ENCODE measurements around the gene RPS6KA2. TPM values are rescaled to one million over a fixed set of nuclear protein-coding genes. Genes with fewer than 3 reads are reported as not detected.

The RPS6KA2 gene
- total and polyA plus RNA-seq, 9 donors, result 24.4 to 75.5 (median 48.1) TPM

GRCh38 chr6:166580076-166581050, 46.7 kb downstream of the RPS6KA2 start:
- Histone ChIP-seq H3K9me3 (no peaks in the 10 kb centered on the region), H3K27ac (no peak overlapping the region), H3K36me3 (no peaks in the 10 kb centered on the region), H3K27me3 (no peaks in the 10 kb centered on the region), H3K4me3 (no peak overlapping the region), H3K4me1 (ENCODE audit: insufficient read depth) (peaks cover 1% of the 10 kb centered on the region)
- DNase-seq, result no peak
- WGBS, 3 donors, result 82 to 93% (median 85%) methylated on average over 17 of the region's 17 CpGs
- TF ChIP-seq EP300 (IDR thresholded peaks at IDR 0.05) (no peak), POLR2A (IDR thresholded peaks at IDR 0.05) (no peak)
- TF ChIP-seq, protein P1, sequence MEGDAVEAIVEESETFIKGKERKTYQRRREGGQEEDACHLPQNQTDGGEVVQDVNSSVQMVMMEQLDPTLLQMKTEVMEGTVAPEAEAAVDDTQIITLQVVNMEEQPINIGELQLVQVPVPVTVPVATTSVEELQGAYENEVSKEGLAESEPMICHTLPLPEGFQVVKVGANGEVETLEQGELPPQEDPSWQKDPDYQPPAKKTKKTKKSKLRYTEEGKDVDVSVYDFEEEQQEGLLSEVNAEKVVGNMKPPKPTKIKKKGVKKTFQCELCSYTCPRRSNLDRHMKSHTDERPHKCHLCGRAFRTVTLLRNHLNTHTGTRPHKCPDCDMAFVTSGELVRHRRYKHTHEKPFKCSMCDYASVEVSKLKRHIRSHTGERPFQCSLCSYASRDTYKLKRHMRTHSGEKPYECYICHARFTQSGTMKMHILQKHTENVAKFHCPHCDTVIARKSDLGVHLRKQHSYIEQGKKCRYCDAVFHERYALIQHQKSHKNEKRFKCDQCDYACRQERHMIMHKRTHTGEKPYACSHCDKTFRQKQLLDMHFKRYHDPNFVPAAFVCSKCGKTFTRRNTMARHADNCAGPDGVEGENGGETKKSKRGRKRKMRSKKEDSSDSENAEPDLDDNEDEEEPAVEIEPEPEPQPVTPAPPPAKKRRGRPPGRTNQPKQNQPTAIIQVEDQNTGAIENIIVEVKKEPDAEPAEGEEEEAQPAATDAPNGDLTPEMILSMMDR (IDR thresholded peaks at IDR 0.05), result no peak
- intact Hi-C loops (cut with DNase I), result no loop called here

DNA sequence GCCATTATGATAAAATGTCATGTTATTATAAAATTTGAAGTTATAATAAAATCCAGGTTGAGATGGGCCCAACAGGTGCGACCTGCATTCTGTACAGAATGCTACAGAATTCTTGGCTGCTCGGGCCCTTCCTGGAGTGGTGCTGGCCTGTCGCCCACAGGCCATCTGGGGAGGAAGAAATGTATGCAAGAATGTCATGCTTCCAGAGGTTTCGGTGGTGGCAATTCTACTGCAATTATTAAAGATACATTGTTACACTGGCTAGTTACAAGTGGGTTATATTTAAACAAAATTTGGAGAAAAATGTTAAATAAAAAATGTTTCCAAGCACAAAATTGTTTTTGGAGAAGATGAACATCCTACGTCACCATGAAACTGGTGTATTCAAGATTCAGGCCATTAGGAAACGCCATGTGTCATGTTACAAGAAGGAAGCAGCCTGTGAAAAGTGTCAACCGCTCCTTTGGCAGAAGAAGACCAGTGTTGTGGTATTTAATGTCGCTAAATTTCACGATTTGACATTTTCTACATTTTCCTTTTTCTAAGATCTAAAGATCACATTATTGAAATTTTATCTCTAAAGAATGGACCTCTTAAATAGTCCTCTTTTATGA, 47.7 kb downstream of the RPS6KA2 start:
- WGBS, 3 donors, result 79 to 83% (median 79%) methylated on average over 9 of the region's 9 CpGs
- TF ChIP-seq EP300 (IDR thresholded peaks at IDR 0.05), result no peak
- TF ChIP-seq, protein P1 (IDR thresholded peaks at IDR 0.05), result no peak
- no peak for TF ChIP-seq POLR2A (IDR thresholded peaks at IDR 0.05)
- no peak overlapping the region for H3K27ac ChIP-seq

DNA sequence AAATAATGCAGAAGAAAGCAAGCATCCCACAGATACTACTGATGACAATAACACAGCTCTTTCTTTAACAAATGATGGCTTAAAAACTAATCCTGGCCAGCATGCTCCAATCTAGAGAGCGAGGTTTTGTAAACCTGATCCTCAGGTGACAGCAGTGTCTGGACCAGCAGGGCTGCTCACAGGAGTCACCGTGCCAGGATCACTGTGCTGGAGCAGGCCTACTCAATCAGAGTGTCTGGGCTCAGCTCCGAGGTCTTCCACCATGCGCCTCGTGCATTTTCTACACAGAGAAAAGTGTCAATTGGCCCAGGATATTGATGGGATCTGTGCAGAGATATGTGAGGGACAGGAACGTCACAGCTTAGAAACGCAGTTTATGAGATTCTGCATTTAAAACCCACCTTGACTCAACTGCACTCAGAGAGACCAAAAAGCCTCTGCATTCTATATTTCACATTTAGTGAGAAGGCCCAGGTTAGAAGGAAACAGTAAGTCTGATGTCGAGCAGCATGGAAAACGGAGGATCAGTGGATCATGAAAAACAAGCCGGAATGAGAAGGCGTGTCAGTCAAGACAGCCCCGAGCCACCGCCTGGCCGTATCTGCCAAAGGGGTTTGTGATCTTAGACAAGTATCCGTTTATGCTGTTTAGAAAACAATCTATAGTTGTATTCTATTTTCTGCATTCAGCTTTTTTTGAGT, 48.4 kb downstream of the RPS6KA2 start:
- intact Hi-C loops (cut with DNase I), result no loop called here
- no peak for DNase-seq
- Histone ChIP-seq H3K4me3 (no peak overlapping the region), H3K4me1 (ENCODE audit: insufficient read depth) (peaks cover 1% of the 10 kb centered on the region), H3K27ac (no peak overlapping the region), H3K36me3 (no peaks in the 10 kb centered on the region), H3K9me3 (no peaks in the 10 kb centered on the region), H3K27me3 (no peaks in the 10 kb centered on the region)
- TF ChIP-seq EP300 (IDR thresholded peaks at IDR 0.05) (no peak), POLR2A (IDR thresholded peaks at IDR 0.05) (no peak)
- TF ChIP-seq, protein P1 (IDR thresholded peaks at IDR 0.05), result no peak
- WGBS, 3 donors, result 94% methylated on average over 15 of the region's 15 CpGs

More for the DNA sequence above, 47.7 kb downstream of the RPS6KA2 start:
- no peak for DNase-seq
- H3K9me3 ChIP-seq, result no peaks in the 10 kb centered on the region
- H3K4me1 ChIP-seq (ENCODE audit: insufficient read depth), result peaks cover 1% of the 10 kb centered on the region
- no peak overlapping the region for H3K4me3 ChIP-seq
- no peaks in the 10 kb centered on the region for H3K36me3 ChIP-seq
- no peaks in the 10 kb centered on the region for H3K27me3 ChIP-seq
- intact Hi-C loops (cut with DNase I), result no loop called here

- no peak for TF ChIP-seq EP300 (IDR thresholded peaks at IDR 0.05)
- TF ChIP-seq, protein P1 (IDR thresholded peaks at IDR 0.05), result no peak
- TF ChIP-seq POLR2A (IDR thresholded peaks at IDR 0.05), result no peak
- intact Hi-C loops (cut with DNase I), result no loop called here
- no peaks in the 10 kb centered on the region for H3K4me1 ChIP-seq (ENCODE audit: insufficient read depth)
- peak; percentile 65 to 76 (median 67) for DNase-seq
- H3K27me3 ChIP-seq, result no peaks in the 10 kb centered on the region
- no peak overlapping the region for H3K4me3 ChIP-seq
- WGBS, 3 donors, result 14 to 48% (median 19%) methylated on average over 11 of the region's 11 CpGs
- peak overlapping the region in 1 of 2 donors; percentile 50 for H3K27ac ChIP-seq
- H3K36me3 ChIP-seq, result no peaks in the 10 kb centered on the region
- no peaks in the 10 kb centered on the region for H3K9me3 ChIP-seq
These were observed 51.8 kb downstream of the RPS6KA2 start for GRCh38 chr6:166575205-166575604.
